SK-N-MC (cell line): Measurements from ENCODE around the gene IMMP2L.

Experiments used
- EZH2 ChIP-seq: fragments of 200-600 bp; sonication (generic); IDR thresholded peaks from one replicate; pipeline ENCODE4 v1.6.1; 2017; ENCODE audit warnings: antibody characterized with exemption
- POLR2AphosphoS5 ChIP-seq: IDR thresholded peaks from 2 replicates; pipeline ENCODE4 v1.6.1; 2012; ENCODE audit warnings: mild to moderate bottlenecking, low read depth, low read length, borderline replicate concordance

- TF ChIP-seq EZH2: no peak
- TF ChIP-seq POLR2AphosphoS5: no peak
Measured at GRCh38 chr7:111199643-111200042, 362.6 kb downstream of the IMMP2L start.
